Measurements from ENCODE around the gene CCDC92.

The CCDC92 gene

GRCh38 chr12:123889848-123890535 lies 82.6 kb downstream of the CCDC92 start:
- no peak for DNase-seq (ENCODE audit: low read depth in 2 of 2)

- no peak for DNase-seq (ENCODE audit: low read depth in 2 of 2)
These were observed 83.6 kb downstream of the CCDC92 start for GRCh38 chr12:123888989-123889388.

DNA sequence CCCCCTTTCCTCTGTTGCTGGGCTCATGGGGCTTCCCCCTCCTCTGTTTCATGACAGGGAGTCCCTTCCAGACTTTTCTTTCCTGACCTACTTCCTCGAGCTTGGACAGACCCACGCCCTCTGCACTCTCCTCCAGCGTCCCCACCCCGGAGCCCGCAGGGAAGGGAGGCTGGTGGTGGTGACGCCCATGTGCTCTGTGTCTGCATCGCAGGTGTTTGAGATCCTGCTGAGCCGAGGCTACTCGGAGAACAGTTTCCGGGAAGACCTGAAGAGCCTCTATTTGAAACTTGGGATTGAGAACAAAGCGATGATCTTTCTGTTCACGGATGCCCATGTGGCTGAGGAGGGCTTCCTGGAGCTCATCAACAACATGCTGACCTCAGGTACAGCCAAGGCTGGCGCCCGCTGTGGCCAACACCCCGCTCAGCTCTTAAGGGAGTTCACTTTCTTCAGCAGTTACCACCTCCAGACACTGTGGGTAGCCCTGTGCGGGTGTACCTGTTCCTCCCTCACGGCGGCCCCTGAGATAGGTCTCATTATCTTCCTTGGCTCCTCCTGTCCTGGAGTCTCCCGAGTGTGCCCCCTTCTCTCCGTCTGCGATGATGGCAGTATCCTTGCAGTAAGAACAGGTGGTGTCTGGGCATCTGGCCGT lies 85.6 kb downstream of the CCDC92 start:
- DNase-seq (ENCODE audit: low read depth in 2 of 2) = no peak

DNA sequence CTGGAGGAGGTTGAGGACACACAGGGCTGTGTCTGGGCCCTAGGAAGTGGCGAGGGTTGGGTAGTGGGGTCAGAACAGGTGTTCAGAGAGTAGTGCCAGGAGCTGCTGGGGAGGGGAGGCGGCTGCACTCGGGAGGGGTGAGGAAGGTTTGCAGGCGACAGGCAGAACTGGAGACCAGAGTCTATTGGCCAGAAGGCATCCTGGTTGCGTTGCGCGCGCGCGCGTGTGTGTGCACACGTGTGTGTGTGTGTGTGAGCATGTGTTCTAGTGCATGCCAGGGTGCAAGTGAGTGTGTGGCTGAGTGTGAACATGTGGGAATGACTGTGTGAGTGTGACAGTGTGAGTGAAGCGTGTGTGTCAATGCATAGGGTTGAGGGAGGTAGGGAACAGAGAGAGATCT lies 86.4 kb downstream of the CCDC92 start:
- no peak for DNase-seq (ENCODE audit: low read depth in 2 of 2)
